ENCODE measurements around the gene RAD52. TPM values are rescaled to one million over a fixed set of nuclear protein-coding genes. Genes with fewer than 3 reads are reported as not detected.

Gene RAD52
- total RNA-seq, 1 experiment from 2014 or later: 53.9 TPM

- BruUV-seq (replicated peaks): no TSS peak
- intact Hi-C loops (cut with micrococcal nuclease; ENCODE audit: unreplicated experiment): no loop called here
- Mint-ChIP-seq H3K9me3 (ENCODE audit: unreplicated experiment) (no peaks in the 10 kb centered on the region), H3K27ac (ENCODE audit: unreplicated experiment) (peak overlapping the region; percentile 36), H3K4me1 (ENCODE audit: low read depth, unreplicated experiment) (peaks cover 7% of the 10 kb centered on the region), H3K36me3 (ENCODE audit: insufficient read depth, unreplicated experiment) (peaks cover 97% of the 10 kb centered on the region), H3K27me3 (ENCODE audit: insufficient read depth, unreplicated experiment) (no peaks in the 10 kb centered on the region), H3K4me3 (ENCODE audit: unreplicated experiment) (no peak overlapping the region)
- Histone ChIP-seq H3K9me3 (no peaks in the 10 kb centered on the region), H3K4me1 (no peaks in the 10 kb centered on the region), H3K4me3 (ENCODE audit: low read depth, low read length) (no peak overlapping the region), H3K27me3 (replicated peaks; ENCODE audit: control insufficient read depth, insufficient read depth, low read length) (no peaks in the 10 kb centered on the region), H3K36me3 (ENCODE audit: control insufficient read depth, insufficient read depth, low read length) (peaks cover 10% of the 10 kb centered on the region)
- ChIA-PET CTCF (no interaction called here), POLR2A (no interaction called here)
- TF ChIP-seq CTCF (IDR thresholded peaks at IDR 0.05; ENCODE audit: insufficient read depth in 1 of 2, low read depth in 1 of 2, low read length in 1 of 2, severe bottlenecking in 1 of 2, unreplicated experiment in 1 of 2): no peak
- DNase-seq: no peak
Observed at GRCh38 chr12:916240-916639, 33.3 kb downstream of the RAD52 start.

GRCh38 chr12:915090-915489 is 34.4 kb downstream of the RAD52 start:
- intact Hi-C loops (cut with micrococcal nuclease; ENCODE audit: unreplicated experiment): no loop called here
- H3K27ac Mint-ChIP-seq (ENCODE audit: unreplicated experiment): no peak overlapping the region
- peaks cover 97% of the 10 kb centered on the region for H3K36me3 Mint-ChIP-seq (ENCODE audit: insufficient read depth, unreplicated experiment)

GRCh38 chr12:913919-914698 is 35.4 kb downstream of the RAD52 start:
- POLR2A ChIA-PET: no interaction called here
- no peak for TF ChIP-seq CTCF (IDR thresholded peaks at IDR 0.05; ENCODE audit: insufficient read depth in 1 of 2, low read depth in 1 of 2, low read length in 1 of 2, severe bottlenecking in 1 of 2, unreplicated experiment in 1 of 2)

More at GRCh38 chr12:915090-915489, 34.4 kb downstream of the RAD52 start:
- BruUV-seq (replicated peaks): no TSS peak
- no peaks in the 10 kb centered on the region for H3K27me3 ChIP-seq (replicated peaks; ENCODE audit: control insufficient read depth, insufficient read depth, low read length)
- ChIA-PET POLR2A (no interaction called here), CTCF (no interaction called here)
- Mint-ChIP-seq H3K4me1 (ENCODE audit: low read depth, unreplicated experiment) (peaks cover 7% of the 10 kb centered on the region), H3K9me3 (ENCODE audit: unreplicated experiment) (no peaks in the 10 kb centered on the region), H3K4me3 (ENCODE audit: unreplicated experiment) (no peak overlapping the region), H3K27me3 (ENCODE audit: insufficient read depth, unreplicated experiment) (no peaks in the 10 kb centered on the region)
- no peak for DNase-seq
- no peak for TF ChIP-seq CTCF (IDR thresholded peaks at IDR 0.05; ENCODE audit: insufficient read depth in 1 of 2, low read depth in 1 of 2, low read length in 1 of 2, severe bottlenecking in 1 of 2, unreplicated experiment in 1 of 2)
- peaks cover 10% of the 10 kb centered on the region for H3K36me3 ChIP-seq (ENCODE audit: control insufficient read depth, insufficient read depth, low read length)
- H3K4me3 ChIP-seq (ENCODE audit: low read depth, low read length): no peak overlapping the region
- no peaks in the 10 kb centered on the region for H3K9me3 ChIP-seq
- no peaks in the 10 kb centered on the region for H3K4me1 ChIP-seq

More at GRCh38 chr12:913919-914698, 35.4 kb downstream of the RAD52 start:
- Histone ChIP-seq H3K36me3 (ENCODE audit: control insufficient read depth, insufficient read depth, low read length) (peaks cover 10% of the 10 kb centered on the region), H3K9me3 (no peaks in the 10 kb centered on the region), H3K27me3 (replicated peaks; ENCODE audit: control insufficient read depth, insufficient read depth, low read length) (no peaks in the 10 kb centered on the region), H3K4me3 (ENCODE audit: low read depth, low read length) (no peak overlapping the region), H3K4me1 (no peaks in the 10 kb centered on the region)
- intact Hi-C loops (cut with micrococcal nuclease; ENCODE audit: unreplicated experiment): no loop called here
- Mint-ChIP-seq H3K4me3 (ENCODE audit: unreplicated experiment) (no peak overlapping the region), H3K4me1 (ENCODE audit: low read depth, unreplicated experiment) (peaks cover 7% of the 10 kb centered on the region), H3K36me3 (ENCODE audit: insufficient read depth, unreplicated experiment) (peaks cover 97% of the 10 kb centered on the region), H3K9me3 (ENCODE audit: unreplicated experiment) (no peaks in the 10 kb centered on the region), H3K27me3 (ENCODE audit: insufficient read depth, unreplicated experiment) (no peaks in the 10 kb centered on the region), H3K27ac (ENCODE audit: unreplicated experiment) (peak overlapping the region; percentile 3)
- CTCF ChIA-PET: no interaction called here
- DNase-seq: no peak
- no TSS peak for BruUV-seq (replicated peaks)
